ENCODE data around the gene PRC1.
"Not testable (repeated sequence)": the region's sequence is repeated elsewhere in the genome, so short reads cannot be mapped to it uniquely, and the experiment has no call there.

The PRC1 gene

GRCh38 chr15:90931828-90932659 lies 62.3 kb downstream of the PRC1 start, which contains the start of gene HDDC3:
TSS of gene HDDC3 (minus strand) at chr15:90932549. CDS start at chr15:90932540, 9 bp downstream.
- peak; percentile 97 for DNase-seq

- DNase-seq, result no peak
These were observed 62.8 kb downstream of the PRC1 start for GRCh38 chr15:90931575-90931827.

GRCh38 chr15:90930861-90931574 lies 63.3 kb downstream of the PRC1 start:
- DNase-seq, result no peak

- DNase-seq, result no peak
These were observed 64.9 kb downstream of the PRC1 start for GRCh38 chr15:90929246-90930019.

- not testable (repeated sequence) for DNase-seq
These were observed 66.2 kb downstream of the PRC1 start for GRCh38 chr15:90928106-90928505.

- not testable (repeated sequence) for DNase-seq
These were observed 67.6 kb downstream of the PRC1 start for GRCh38 chr15:90926766-90927165.

GRCh38 chr15:90924375-90924774 lies 70.0 kb downstream of the PRC1 start:
- no peak for DNase-seq

GRCh38 chr15:90922712-90923322 lies 71.5 kb downstream of the PRC1 start:
- DNase-seq, result peak; percentile 68

GRCh38 chr15:90921887-90922286 lies 72.4 kb downstream of the PRC1 start:
- DNase-seq, result no peak

- DNase-seq, result no peak
These were observed 75.5 kb downstream of the PRC1 start for GRCh38 chr15:90918835-90919234.

GRCh38 chr15:90918034-90918788 lies 76.1 kb downstream of the PRC1 start:
- no peak for DNase-seq

- no peak for DNase-seq
These were observed 76.8 kb downstream of the PRC1 start for GRCh38 chr15:90917569-90917968.

- no peak for DNase-seq
These were observed 77.9 kb downstream of the PRC1 start for GRCh38 chr15:90916461-90916860.

Measured in hematopoietic multipotent progenitor cell treated with erythropoietin and hydrocortisone succinate and interleukin-3 and kit ligand, for 6 days (in vitro differentiated cells).